AG09319 (cell line): ENCODE data around the gene MMS19.

Experiments
- DNase-seq: peaks from one replicate; pipeline ENCODE4 v3.0.0-alpha.2; 2010; ENCODE audit warnings: low read depth; ENCODE audit errors: extremely low read depth
- CTCF ChIP-seq: IDR thresholded peaks from 2 replicates; pipeline ENCODE4 v1.5.1; 2011; ENCODE audit warnings: low read depth, mild to moderate bottlenecking, inconsistent platforms, low read length, moderate library complexity

MMS19 gene

GRCh38 chr10:97502916-97503315 lies 4.7 kb upstream of the MMS19 start:
- TF ChIP-seq CTCF, result no peak
- DNase-seq, result no peak

- no peak for TF ChIP-seq CTCF
- no peak for DNase-seq
These were observed 2.0 kb upstream of the MMS19 start for GRCh38 chr10:97500297-97500575.

- DNase-seq, result no peak
- TF ChIP-seq CTCF, result no peak
These were observed 1.5 kb upstream of the MMS19 start for GRCh38 chr10:97499561-97500296.

- no peak; the same call in none of the 2 replicates for TF ChIP-seq CTCF
- DNase-seq, result no peak
These were observed 779 bp upstream of the MMS19 start, which contains the start of gene UBTD1 for GRCh38 chr10:97498841-97499560. UBTD1 (plus strand) TSS chr10:97498924; CDS start chr10:97499204, 280 bp downstream.

- DNase-seq, result peak; percentile 39
- no peak for TF ChIP-seq CTCF
These were observed 598 bp downstream of the MMS19 start for GRCh38 chr10:97497572-97498075.

GRCh38 chr10:97494863-97495506 lies 3.2 kb downstream of the MMS19 start:
- TF ChIP-seq CTCF, result no peak
- DNase-seq, result no peak

GRCh38 chr10:97494151-97494550 lies 4.1 kb downstream of the MMS19 start:
- TF ChIP-seq CTCF, result no peak
- no peak for DNase-seq
